Measurements from ENCODE around the gene LRRC47. TPM values are rescaled to one million over a fixed set of nuclear protein-coding genes. Genes with fewer than 3 reads are reported as not detected.

LRRC47 gene
- total RNA-seq, 1 donor from 2014 or later, result 57.9 TPM

- Mint-ChIP-seq H3K27ac (ENCODE audit: unreplicated experiment) (no peak overlapping the region), H3K36me3 (ENCODE audit: low read depth) (peaks cover 9% of the 10 kb centered on the region), H3K4me3 (no peak overlapping the region), H3K27me3 (ENCODE audit: low read depth) (no peaks in the 10 kb centered on the region), H3K4me1 (peaks cover 11% of the 10 kb centered on the region), H3K9me3 (no peaks in the 10 kb centered on the region)
- TF ChIP-seq CTCF (conservative IDR thresholded peaks at IDR 0.05), result no peak
- no peak for DNase-seq (ENCODE audit: low read depth, low spot score)
Observed at GRCh38 chr1:3777647-3778589, 18.4 kb downstream of the LRRC47 start.

- H3K4me3 Mint-ChIP-seq, result no peak overlapping the region
- no peak for DNase-seq (ENCODE audit: low read depth, low spot score)
- H3K9me3 Mint-ChIP-seq, result no peaks in the 10 kb centered on the region
- no peak overlapping the region for H3K27ac Mint-ChIP-seq (ENCODE audit: unreplicated experiment)
- H3K4me1 Mint-ChIP-seq, result peaks cover 11% of the 10 kb centered on the region
- H3K27me3 Mint-ChIP-seq (ENCODE audit: low read depth), result no peaks in the 10 kb centered on the region
- no peak for TF ChIP-seq CTCF (conservative IDR thresholded peaks at IDR 0.05)
- peaks cover 9% of the 10 kb centered on the region for H3K36me3 Mint-ChIP-seq (ENCODE audit: low read depth)
Observed at GRCh38 chr1:3777078-3777547, 19.2 kb downstream of the LRRC47 start.

GRCh38 chr1:3776231-3776961, 19.9 kb downstream of the LRRC47 start:
- no peaks in the 10 kb centered on the region for H3K27me3 Mint-ChIP-seq (ENCODE audit: low read depth)
- no peak for DNase-seq (ENCODE audit: low read depth, low spot score)
- peaks cover 9% of the 10 kb centered on the region for H3K36me3 Mint-ChIP-seq (ENCODE audit: low read depth)
- TF ChIP-seq CTCF (conservative IDR thresholded peaks at IDR 0.05), result no peak
- no peaks in the 10 kb centered on the region for H3K9me3 Mint-ChIP-seq
- peak overlapping the region; percentile 19 for H3K27ac Mint-ChIP-seq (ENCODE audit: unreplicated experiment)
- peak overlapping the region; percentile 51 for H3K4me3 Mint-ChIP-seq
- peaks cover 11% of the 10 kb centered on the region for H3K4me1 Mint-ChIP-seq

- Mint-ChIP-seq H3K4me1 (peaks cover 11% of the 10 kb centered on the region), H3K27ac (ENCODE audit: unreplicated experiment) (no peak overlapping the region), H3K27me3 (ENCODE audit: low read depth) (no peaks in the 10 kb centered on the region), H3K36me3 (ENCODE audit: low read depth) (peaks cover 9% of the 10 kb centered on the region), H3K4me3 (peak overlapping the region; percentile 76), H3K9me3 (no peaks in the 10 kb centered on the region)
- DNase-seq (ENCODE audit: low read depth, low spot score), result peak; percentile 33
- TF ChIP-seq CTCF (conservative IDR thresholded peaks at IDR 0.05), result peak; percentile 43
Observed at GRCh38 chr1:3775490-3776230, 20.6 kb downstream of the LRRC47 start.

GRCh38 chr1:3774946-3775489, 21.3 kb downstream of the LRRC47 start:
- Mint-ChIP-seq H3K4me1 (peaks cover 11% of the 10 kb centered on the region), H3K4me3 (peak overlapping the region; percentile 76), H3K27ac (ENCODE audit: unreplicated experiment) (no peak overlapping the region), H3K27me3 (ENCODE audit: low read depth) (no peaks in the 10 kb centered on the region), H3K9me3 (no peaks in the 10 kb centered on the region), H3K36me3 (ENCODE audit: low read depth) (peaks cover 4% of the 10 kb centered on the region)
- no peak for DNase-seq (ENCODE audit: low read depth, low spot score)
- no peak for TF ChIP-seq CTCF (conservative IDR thresholded peaks at IDR 0.05)

Data from neural crest cell (in vitro differentiated cells).